Hypothalamus (tissue), 51 donors: ENCODE results near the gene TEX2.

Source experiments
- DNase-seq, 51 donors: peaks; one replicate each; lab custom pipeline; 2025; lab: John Stamatoyannopoulos, UW

Gene TEX2

GRCh38 chr17:64102627-64103390 lies 160.3 kb downstream of the TEX2 start:
- no peak for DNase-seq

GRCh38 chr17:64099543-64099942 lies 163.5 kb downstream of the TEX2 start:
- DNase-seq = no peak
